Tibial nerve (tissue), 4 donors: ENCODE measurements around the gene TNFAIP8. TPM values are rescaled to one million over a fixed set of nuclear protein-coding genes. Genes with fewer than 3 reads are reported as not detected.
"Not testable (repeated sequence)": the region's sequence is repeated elsewhere in the genome, so short reads cannot be mapped to it uniquely, and the experiment has no call there.

Experiments used
- DNase-seq, 2 donors: peaks; one replicate each; pipeline ENCODE4 v3.0.0-alpha.2; 2019; ENCODE audit warnings: low spot score in 2 of 2
- H3K27ac ChIP-seq, 4 donors: fragments of 200-600 bp; sonication (generic) in 3 of 4; one replicate each; pipeline ENCODE4 v1.5.1; 2017 to 2019; ENCODE audit warnings: mild to moderate bottlenecking in 1 of 4
- H3K27me3 ChIP-seq, 2 donors: fragments of 200-600 bp; sonication (generic) in 1 of 2; one replicate each; pipeline versions ENCODE4 v1.5.1 to v1.6.0; 2017 to 2019
- H3K36me3 ChIP-seq, 3 donors: fragments of 200-600 bp; sonication (generic); one replicate each; pipeline ENCODE4 v1.5.1; 2018 to 2019
- H3K4me1 ChIP-seq, 4 donors: fragments of 200-600 bp; sonication (generic) in 3 of 4; one replicate each; pipeline ENCODE4 v1.5.1; 2017 to 2019
- H3K4me3 ChIP-seq, 4 donors: fragments of 200-600 bp; sonication (generic) in 3 of 4; one replicate each; pipeline ENCODE4 v1.5.1; 2017 to 2019; ENCODE audit warnings: mild to moderate bottlenecking in 1 of 4, moderate library complexity in 1 of 4
- H3K9me3 ChIP-seq, 4 donors: fragments of 200-600 bp; sonication (generic) in 3 of 4; one replicate each; pipeline ENCODE4 v1.5.1; 2017 to 2019
- EP300 ChIP-seq, 2 donors: sonication (generic); formaldehyde crosslinking; IDR thresholded peaks; one replicate each; pipeline ENCODE4 v1.6.1; 2017; ENCODE audit warnings: antibody characterized with exemption in 2 of 2, mild to moderate bottlenecking in 1 of 2
- POLR2A ChIP-seq, 2 donors: fragments of 450-650 bp; IDR thresholded peaks; one replicate each; pipeline ENCODE4 v1.6.1; 2017; ENCODE audit warnings: antibody characterized with exemption in 2 of 2, mild to moderate bottlenecking in 2 of 2, moderate library complexity in 2 of 2
- WGBS, 2 donors: methylation state at CpG; one replicate each; pipeline ENCODE4 v1.1.5; 2018; 5-methylcytosine and 5-hydroxymethylcytosine counted together
- total RNA-seq, 4 donors: library from RNA; depleted of rRNA; stranded (reverse); fragments of >200 nt; gene quantifications; one replicate each; pipeline ENCODE4 v1.1.0, GENCODE V29; 2016
- TF ChIP-seq, protein P1 (sequence below), 5 experiments: fragments of 200-600 bp in 3 of 5; fragments of 450-650 bp in 2 of 5; sonication (generic) in 3 of 5; IDR thresholded peaks; one replicate each; pipeline ENCODE4 v1.5.1; 2016 to 2019; ENCODE audit warnings: antibody characterized with exemption in 5 of 5, mild to moderate bottlenecking in 3 of 5, moderate library complexity in 2 of 5

The TNFAIP8 gene
- total RNA-seq, 4 donors from 2014 or later = 15.3 to 19.4 (median 17.8) TPM

DNA sequence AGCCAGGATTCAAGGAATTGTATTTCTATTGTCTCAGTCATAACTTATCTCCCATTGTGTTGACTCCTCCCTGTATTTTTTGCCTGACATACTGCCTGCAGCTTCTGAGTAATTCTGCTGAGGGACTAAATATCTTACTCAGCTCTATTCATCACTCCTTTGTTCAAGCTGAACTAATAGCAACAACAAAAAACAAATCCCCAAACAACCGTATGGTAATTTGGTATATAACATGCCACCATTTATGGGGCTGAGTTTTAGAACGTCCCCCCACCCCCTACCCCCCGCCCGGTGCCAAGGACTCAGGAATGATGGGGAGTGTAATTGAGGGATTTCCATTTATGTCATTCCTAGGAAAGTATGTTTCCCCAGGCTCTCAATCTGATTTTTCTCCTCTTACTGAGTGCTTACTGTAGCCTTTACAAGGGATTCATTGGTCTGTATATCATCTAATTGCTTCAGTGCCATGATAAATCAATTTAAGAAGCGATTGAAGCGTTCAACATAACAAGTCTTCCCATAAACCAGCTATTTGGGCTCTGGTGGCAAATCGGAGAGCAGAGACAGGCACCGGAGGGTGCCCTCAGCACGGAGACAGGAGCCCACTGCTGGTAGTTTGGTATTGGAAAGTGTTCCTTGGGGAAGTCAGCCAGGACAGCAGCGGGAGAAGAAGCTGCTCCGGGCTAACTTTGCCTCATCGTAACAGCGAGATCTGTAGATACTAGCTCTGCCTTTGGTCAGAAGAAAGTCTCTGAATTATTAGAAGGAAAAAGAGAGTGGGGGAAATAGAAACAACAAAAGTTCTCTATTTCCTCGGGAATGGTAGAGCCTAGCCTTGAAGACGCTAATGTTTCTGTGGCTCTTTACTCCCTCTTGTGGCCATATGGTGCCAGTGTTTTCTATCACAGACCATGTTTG, 55.8 kb downstream of the TNFAIP8 start:
- peaks cover 0 to 15% (median 3%) of the 10 kb centered on the region in 4 donors for H3K4me1 ChIP-seq
- peak overlapping the region; percentile 22 to 82 (median 42) for H3K27ac ChIP-seq
- DNase-seq = peak; percentile 21 to 84
- WGBS, 2 donors = 5 to 6% methylated on average over 15 of the region's 15 CpGs
- no peaks in the 10 kb centered on the region for H3K27me3 ChIP-seq
- H3K9me3 ChIP-seq = no peaks in the 10 kb centered on the region
- no peaks in the 10 kb centered on the region for H3K36me3 ChIP-seq
- peak overlapping the region; percentile 26 to 52 (median 40) for H3K4me3 ChIP-seq
- no peak for TF ChIP-seq POLR2A (IDR thresholded peaks at IDR 0.05)
- no peak for TF ChIP-seq EP300 (IDR thresholded peaks at IDR 0.05)
- TF ChIP-seq, protein P1, sequence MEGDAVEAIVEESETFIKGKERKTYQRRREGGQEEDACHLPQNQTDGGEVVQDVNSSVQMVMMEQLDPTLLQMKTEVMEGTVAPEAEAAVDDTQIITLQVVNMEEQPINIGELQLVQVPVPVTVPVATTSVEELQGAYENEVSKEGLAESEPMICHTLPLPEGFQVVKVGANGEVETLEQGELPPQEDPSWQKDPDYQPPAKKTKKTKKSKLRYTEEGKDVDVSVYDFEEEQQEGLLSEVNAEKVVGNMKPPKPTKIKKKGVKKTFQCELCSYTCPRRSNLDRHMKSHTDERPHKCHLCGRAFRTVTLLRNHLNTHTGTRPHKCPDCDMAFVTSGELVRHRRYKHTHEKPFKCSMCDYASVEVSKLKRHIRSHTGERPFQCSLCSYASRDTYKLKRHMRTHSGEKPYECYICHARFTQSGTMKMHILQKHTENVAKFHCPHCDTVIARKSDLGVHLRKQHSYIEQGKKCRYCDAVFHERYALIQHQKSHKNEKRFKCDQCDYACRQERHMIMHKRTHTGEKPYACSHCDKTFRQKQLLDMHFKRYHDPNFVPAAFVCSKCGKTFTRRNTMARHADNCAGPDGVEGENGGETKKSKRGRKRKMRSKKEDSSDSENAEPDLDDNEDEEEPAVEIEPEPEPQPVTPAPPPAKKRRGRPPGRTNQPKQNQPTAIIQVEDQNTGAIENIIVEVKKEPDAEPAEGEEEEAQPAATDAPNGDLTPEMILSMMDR (IDR thresholded peaks at IDR 0.05) = peak; percentile 88 to 93 (median 89)

DNA sequence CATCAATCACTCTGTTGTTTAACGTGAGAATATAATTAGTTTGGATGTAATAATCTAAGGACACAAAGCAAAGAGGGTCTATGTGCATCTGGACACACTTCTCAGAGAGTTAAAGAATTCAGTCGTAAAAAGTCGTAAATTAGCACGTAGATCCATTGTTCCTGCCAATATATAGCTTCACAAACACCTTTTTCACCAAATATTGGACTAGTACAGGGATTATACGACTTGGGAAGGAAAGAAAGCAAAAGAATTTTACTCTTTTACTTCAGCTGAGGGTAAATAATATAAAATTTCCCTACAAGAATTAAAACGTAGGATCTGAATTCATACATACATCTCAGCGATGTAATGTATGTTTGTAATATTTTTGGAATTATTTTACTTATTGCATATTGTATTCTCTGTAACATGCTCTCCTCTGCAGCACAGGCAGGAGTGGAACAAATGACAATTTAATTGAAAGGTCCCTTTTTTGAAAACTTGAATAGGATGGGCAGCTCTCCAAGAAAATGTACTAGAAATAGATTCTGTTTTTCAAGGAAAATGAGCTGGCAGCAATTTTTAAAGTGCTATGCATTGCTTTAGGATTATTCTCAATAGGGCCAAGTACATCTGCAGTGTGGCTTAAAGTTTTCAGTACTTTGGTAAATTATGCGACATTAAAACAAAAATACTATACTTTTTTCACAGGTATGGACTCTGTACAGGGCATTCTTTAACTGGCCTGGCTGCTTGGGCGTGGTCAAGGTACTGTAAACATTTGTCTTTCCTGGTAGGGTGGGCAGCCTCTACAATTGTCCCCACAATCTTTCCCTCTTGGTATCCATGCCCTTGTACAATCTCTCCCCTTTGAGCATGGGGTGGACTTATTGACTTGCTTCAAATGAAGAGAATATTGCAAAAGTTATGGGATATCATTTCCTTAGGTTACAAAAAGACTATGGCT, 56.7 kb downstream of the TNFAIP8 start:
- no peak for DNase-seq
- Histone ChIP-seq H3K27ac (peak overlapping the region in 2 of 4 donors; percentile 22 to 82), H3K36me3 (no peaks in the 10 kb centered on the region), H3K27me3 (no peaks in the 10 kb centered on the region), H3K4me3 (peak overlapping the region in 3 of 4 donors; percentile 26 to 52 (median 50)), H3K9me3 (no peaks in the 10 kb centered on the region), H3K4me1 (peaks cover 0 to 15% (median 3%) of the 10 kb centered on the region in 4 donors)
- TF ChIP-seq EP300 (IDR thresholded peaks at IDR 0.05) (no peak), POLR2A (IDR thresholded peaks at IDR 0.05) (no peak)
- TF ChIP-seq, protein P1 (IDR thresholded peaks at IDR 0.05) = no peak
- 25 to 30% methylated on average over 9 of the region's 9 CpGs for WGBS, 2 donors

DNA sequence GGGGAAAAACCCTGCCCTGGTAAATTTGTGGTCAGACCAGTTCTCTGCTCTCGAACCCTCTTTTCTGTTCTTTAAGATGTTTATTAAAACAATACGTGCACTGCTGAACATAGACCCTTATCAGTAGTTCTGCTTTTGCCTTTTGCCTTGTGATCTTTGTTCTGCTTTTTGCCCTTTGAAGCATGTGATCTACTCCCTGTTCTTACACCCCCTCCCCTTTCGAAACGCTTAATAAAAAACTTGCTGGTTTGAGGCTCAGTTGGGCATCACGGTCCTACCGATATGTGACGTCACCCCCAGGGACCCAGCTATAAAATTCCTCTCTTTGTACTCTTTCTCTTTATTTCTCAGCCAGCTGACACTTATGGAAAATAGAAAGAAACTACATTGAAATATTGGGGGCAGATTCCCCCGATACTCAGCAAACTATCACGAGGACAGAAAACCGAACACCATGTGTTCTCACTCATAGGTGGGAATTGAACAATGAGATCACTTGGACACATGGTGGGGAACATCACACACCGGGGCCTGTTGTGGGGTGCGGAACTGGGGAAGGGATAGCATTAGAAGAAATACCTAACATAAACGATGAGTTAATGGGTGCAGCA, 58.4 kb downstream of the TNFAIP8 start:
- not testable (repeated sequence) for H3K9me3 ChIP-seq, H3K27ac ChIP-seq, H3K36me3 ChIP-seq, H3K27me3 ChIP-seq, H3K4me3 ChIP-seq, DNase-seq
- WGBS, 2 donors = 85 to 89% methylated on average over 13 of the region's 13 CpGs
- TF ChIP-seq EP300 (IDR thresholded peaks at IDR 0.05) = peak in 1 of 2 donors; percentile 44
- peaks cover 0 to 15% (median 3%) of the 10 kb centered on the region in 4 donors for H3K4me1 ChIP-seq

DNA sequence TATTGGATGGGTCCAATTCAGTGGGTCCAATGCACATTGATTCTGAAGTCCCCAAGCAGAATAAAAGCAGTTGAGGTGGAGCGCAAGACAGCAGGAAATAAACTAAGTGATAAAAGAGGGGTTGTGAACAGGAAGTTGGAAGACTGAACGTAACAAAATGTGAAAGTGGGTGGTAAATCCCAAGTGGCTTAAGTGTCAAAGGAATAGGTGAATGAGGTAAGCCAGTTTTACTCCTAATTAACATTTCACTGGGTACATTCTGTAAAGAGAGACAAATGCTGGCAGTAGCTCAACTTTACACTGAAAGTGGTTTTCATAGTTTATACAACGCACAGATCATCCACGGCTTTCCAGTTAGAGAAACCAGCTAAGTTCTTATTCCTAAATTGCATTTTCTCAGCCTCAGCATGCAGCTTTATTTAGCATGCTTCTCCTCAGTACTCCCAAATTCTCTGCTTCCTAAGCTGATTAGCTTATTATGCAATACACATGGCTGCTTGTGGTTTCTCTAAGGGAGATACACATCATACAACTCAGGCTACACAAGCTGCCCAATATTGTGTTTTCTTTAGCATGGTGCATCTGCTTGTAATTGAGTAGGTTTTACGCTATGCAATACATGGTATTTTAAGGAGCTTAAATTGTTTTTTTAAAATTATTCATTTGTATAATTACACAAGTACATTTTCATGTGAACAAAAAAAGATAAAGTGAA, 62.2 kb downstream of the TNFAIP8 start:
- no peaks in the 10 kb centered on the region for H3K9me3 ChIP-seq
- no peaks in the 10 kb centered on the region for H3K27me3 ChIP-seq
- DNase-seq = no peak
- no peak overlapping the region for H3K27ac ChIP-seq
- no peaks in the 10 kb centered on the region for H3K36me3 ChIP-seq
- TF ChIP-seq POLR2A (IDR thresholded peaks at IDR 0.05) = no peak
- TF ChIP-seq, protein P1 (IDR thresholded peaks at IDR 0.05) = no peak
- TF ChIP-seq EP300 (IDR thresholded peaks at IDR 0.05) = peak in 1 of 2 donors; percentile 23
- WGBS, 2 donors = 66 to 68% methylated on average over 5 of the region's 5 CpGs
- H3K4me3 ChIP-seq = no peak overlapping the region
- no peaks in the 10 kb centered on the region for H3K4me1 ChIP-seq
